Nephron (organoid): ENCODE data around the gene LAMA2.

Experiments used
- H3K27ac Mint-ChIP-seq, 3 experiments: 2 replicates each; pipeline ENCODE4 v1.8.0; 2020; ENCODE audit warnings: mixed read lengths in 3 of 3, mild to moderate bottlenecking in 2 of 3, moderate library complexity in 1 of 3
- H3K27me3 Mint-ChIP-seq: 2 replicates; pipeline ENCODE4 v1.8.0; 2021; ENCODE audit warnings: low read depth, mild to moderate bottlenecking, moderate library complexity, mixed read lengths
- H3K36me3 Mint-ChIP-seq: 2 replicates; pipeline ENCODE4 v1.8.0; 2020; ENCODE audit warnings: low read depth, mixed read lengths
- H3K4me1 Mint-ChIP-seq: 2 replicates; pipeline ENCODE4 v1.8.0; 2020; ENCODE audit warnings: mixed read lengths
- H3K4me3 Mint-ChIP-seq, 3 experiments: 2 replicates each; pipeline ENCODE4 v1.8.0; 2020; ENCODE audit warnings: mild to moderate bottlenecking in 3 of 3, mixed read lengths in 3 of 3, moderate library complexity in 2 of 3
- H3K9me3 Mint-ChIP-seq: 2 replicates; pipeline ENCODE4 v1.8.0; 2020; ENCODE audit warnings: mixed read lengths
- CTCF ChIP-seq, 3 experiments: fragments of 200-600 bp; sonication (generic); IDR thresholded peaks; one replicate each; pipeline ENCODE4 v1.5.0; 2021; ENCODE audit warnings: antibody characterized with exemption in 3 of 3; ENCODE audit not compliant: unreplicated experiment in 3 of 3

Gene LAMA2

GRCh38 chr6:129195161-129195560, 312.2 kb downstream of the LAMA2 start:
- H3K27me3 Mint-ChIP-seq = no peaks in the 10 kb centered on the region
- no peak overlapping the region for H3K4me3 Mint-ChIP-seq
- peaks cover 15% of the 10 kb centered on the region for H3K4me1 Mint-ChIP-seq
- TF ChIP-seq CTCF (IDR thresholded peaks at IDR 0.05; ENCODE audit: unreplicated experiment in 3 of 3) = no peak
- H3K36me3 Mint-ChIP-seq = no peaks in the 10 kb centered on the region
- peak overlapping the region; percentile 39 to 73 (median 42) for H3K27ac Mint-ChIP-seq
- no peaks in the 10 kb centered on the region for H3K9me3 Mint-ChIP-seq

GRCh38 chr6:129195643-129196042, 312.7 kb downstream of the LAMA2 start:
- Mint-ChIP-seq H3K4me1 (peaks cover 15% of the 10 kb centered on the region), H3K36me3 (no peaks in the 10 kb centered on the region), H3K27ac (peak overlapping the region in 2 of 3 experiments; percentile 42 to 73), H3K27me3 (no peaks in the 10 kb centered on the region), H3K9me3 (no peaks in the 10 kb centered on the region), H3K4me3 (no peak overlapping the region)
- no peak for TF ChIP-seq CTCF (IDR thresholded peaks at IDR 0.05; ENCODE audit: unreplicated experiment in 3 of 3)

GRCh38 chr6:129197154-129197553, 314.2 kb downstream of the LAMA2 start:
- no peak overlapping the region for H3K4me3 Mint-ChIP-seq
- no peaks in the 10 kb centered on the region for H3K27me3 Mint-ChIP-seq
- H3K36me3 Mint-ChIP-seq = no peaks in the 10 kb centered on the region
- H3K27ac Mint-ChIP-seq = no peak overlapping the region
- H3K9me3 Mint-ChIP-seq = no peaks in the 10 kb centered on the region
- TF ChIP-seq CTCF (IDR thresholded peaks at IDR 0.05; ENCODE audit: unreplicated experiment in 3 of 3) = no peak
- H3K4me1 Mint-ChIP-seq = peaks cover 15% of the 10 kb centered on the region

GRCh38 chr6:129200151-129200550, 317.2 kb downstream of the LAMA2 start:
- peaks cover 5% of the 10 kb centered on the region for H3K4me1 Mint-ChIP-seq
- H3K36me3 Mint-ChIP-seq = no peaks in the 10 kb centered on the region
- no peak overlapping the region for H3K27ac Mint-ChIP-seq
- H3K4me3 Mint-ChIP-seq = no peak overlapping the region
- no peaks in the 10 kb centered on the region for H3K9me3 Mint-ChIP-seq
- no peak for TF ChIP-seq CTCF (IDR thresholded peaks at IDR 0.05; ENCODE audit: unreplicated experiment in 3 of 3)
- H3K27me3 Mint-ChIP-seq = peaks cover 4% of the 10 kb centered on the region

GRCh38 chr6:129203190-129203900, 320.4 kb downstream of the LAMA2 start:
- peaks cover 16% of the 10 kb centered on the region for H3K4me1 Mint-ChIP-seq
- H3K27me3 Mint-ChIP-seq = peaks cover 4% of the 10 kb centered on the region
- TF ChIP-seq CTCF (IDR thresholded peaks at IDR 0.05; ENCODE audit: unreplicated experiment in 3 of 3) = no peak
- no peaks in the 10 kb centered on the region for H3K9me3 Mint-ChIP-seq
- no peak overlapping the region for H3K4me3 Mint-ChIP-seq
- H3K27ac Mint-ChIP-seq = no peak overlapping the region
- no peaks in the 10 kb centered on the region for H3K36me3 Mint-ChIP-seq

GRCh38 chr6:129206821-129207220, 323.9 kb downstream of the LAMA2 start:
- H3K9me3 Mint-ChIP-seq = no peaks in the 10 kb centered on the region
- H3K27me3 Mint-ChIP-seq = peaks cover 4% of the 10 kb centered on the region
- peaks cover 30% of the 10 kb centered on the region for H3K4me1 Mint-ChIP-seq
- no peaks in the 10 kb centered on the region for H3K36me3 Mint-ChIP-seq
- no peak for TF ChIP-seq CTCF (IDR thresholded peaks at IDR 0.05; ENCODE audit: unreplicated experiment in 3 of 3)
- H3K27ac Mint-ChIP-seq = no peak overlapping the region
- H3K4me3 Mint-ChIP-seq = no peak overlapping the region
